ENCODE data around the gene CDH24. TPM values are rescaled to one million over a fixed set of nuclear protein-coding genes. Genes with fewer than 3 reads are reported as not detected.

CDH24 gene
- total and polyA plus RNA-seq, 2 of the 8 experiments (the other 6 are each of a cell fraction or from before 2014, with no cell fraction given) = 18.1 to 27.6 TPM

- TF ChIP-seq BCL11A (IDR thresholded peaks at IDR 0.05; ENCODE audit: low read depth in 2 of 2, low read length in 2 of 2) = no peak
- TF ChIP-seq SRF (IDR thresholded peaks at IDR 0.05; ENCODE audit: low read depth, low read length) = no peak
- no peak for TF ChIP-seq HDAC2 (IDR thresholded peaks at IDR 0.05; ENCODE audit: borderline replicate concordance in 1 of 2, low read depth in 2 of 2, low read length in 2 of 2)
Measured at GRCh38 chr14:23043754-23044153, 13.6 kb downstream of the CDH24 start (continued).

All from H1 (cell line).